Keratinocyte (primary cell): ENCODE measurements around the gene ATP5MC2.

ENCODE experiments used
- CTCF ChIP-seq, 3 experiments: IDR thresholded peaks in 1 of 3; conservative IDR thresholded peaks in 1 of 3; optimal IDR thresholded peaks in 1 of 3; 2 replicates in 2 of 3; 3 replicates in 1 of 3; pipeline versions ENCODE3 to v1.5.1; 2011; ENCODE audit warnings: low read length in 3 of 3, mild to moderate bottlenecking in 3 of 3, moderate library complexity in 2 of 3, control low read depth in 1 of 3, inconsistent platforms in 1 of 3; ENCODE audit not compliant: insufficient read depth in 2 of 3; ENCODE audit errors: extremely low read depth in 1 of 3
- EZH2 ChIP-seq: IDR thresholded peaks from one replicate; pipeline ENCODE4 v1.6.1; 2012; ENCODE audit warnings: inconsistent platforms, mild to moderate bottlenecking, low read length, moderate library complexity

GRCh38 chr12:53623548-53624385, 52.1 kb downstream of the ATP5MC2 start:
- TF ChIP-seq CTCF (optimal IDR thresholded peaks at IDR 0.05 in 1 of 3, IDR thresholded peaks at IDR 0.05 in 1 of 3, conservative IDR thresholded peaks at IDR 0.05 in 1 of 3; ENCODE audit: extremely low read depth in 1 of 3, insufficient read depth in 2 of 3, low read length in 3 of 3): no peak
- TF ChIP-seq EZH2: no peak
